Activated CD8-positive, alpha-beta memory T cell treated with anti-CD3 and anti-CD28 coated beads for 4 hours (primary cell): Measurements from ENCODE around the gene CBARP.

Source experiments
- DNase-seq, 2 donors: peaks; one replicate each; pipeline ENCODE4 v3.0.0-alpha.2; 2020; ENCODE audit warnings: low read depth in 2 of 2

The CBARP gene

DNA sequence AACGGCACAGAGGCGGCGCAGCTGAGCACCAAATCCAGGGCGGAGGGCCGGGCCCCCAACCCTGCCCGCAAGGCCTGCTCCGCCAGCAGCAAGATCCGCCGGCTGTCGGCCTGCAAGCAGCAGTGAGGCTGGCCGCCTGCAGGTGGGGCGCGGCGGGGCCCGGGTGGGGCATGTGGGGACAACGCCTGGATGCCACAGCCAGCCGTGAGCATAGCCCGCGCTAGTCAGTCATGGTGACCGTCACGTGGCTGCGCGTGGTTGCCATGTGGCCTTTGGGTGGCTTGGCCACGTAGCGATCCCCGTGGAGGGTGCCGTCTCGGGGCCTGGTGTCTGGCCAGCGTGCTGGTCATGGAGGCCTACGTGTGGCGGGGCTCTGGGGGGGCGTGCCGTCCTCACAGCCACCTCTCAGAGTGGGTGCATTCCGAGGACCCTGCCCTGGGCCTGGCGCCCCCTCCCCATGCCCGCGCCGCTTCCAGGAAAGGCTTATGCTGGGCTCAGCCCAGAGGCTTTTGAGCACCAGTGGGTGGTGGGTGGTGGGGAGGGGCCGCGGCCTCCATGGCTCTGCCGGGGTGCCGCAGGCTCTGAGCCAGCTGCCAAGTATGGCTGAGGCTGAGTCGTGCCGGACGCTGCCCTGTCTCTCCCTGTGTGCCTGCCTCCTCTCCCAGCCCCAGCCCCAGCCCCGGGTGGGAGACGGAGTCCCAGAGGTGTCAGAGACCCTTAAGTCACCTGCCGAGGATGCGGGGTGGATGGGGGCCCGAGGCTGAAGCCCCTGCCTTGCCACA lies 11.1 kb downstream of the CBARP start:
- DNase-seq = no peak

DNA sequence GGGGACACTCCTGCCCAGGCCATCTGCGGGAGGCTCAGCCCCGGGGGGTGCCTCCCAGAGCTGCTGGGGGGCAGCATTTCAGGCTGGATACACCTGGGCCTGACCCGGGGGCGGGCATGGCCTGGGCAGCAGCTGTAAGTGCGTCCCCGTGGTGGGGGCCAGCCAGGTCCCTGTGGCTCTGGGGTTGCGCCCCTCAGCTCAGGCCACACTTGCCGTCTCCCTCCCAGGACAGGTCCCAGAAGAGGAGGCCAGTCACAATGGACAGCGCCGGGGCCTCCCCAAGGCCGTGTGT lies 11.6 kb downstream of the CBARP start:
- DNase-seq = no peak

DNA sequence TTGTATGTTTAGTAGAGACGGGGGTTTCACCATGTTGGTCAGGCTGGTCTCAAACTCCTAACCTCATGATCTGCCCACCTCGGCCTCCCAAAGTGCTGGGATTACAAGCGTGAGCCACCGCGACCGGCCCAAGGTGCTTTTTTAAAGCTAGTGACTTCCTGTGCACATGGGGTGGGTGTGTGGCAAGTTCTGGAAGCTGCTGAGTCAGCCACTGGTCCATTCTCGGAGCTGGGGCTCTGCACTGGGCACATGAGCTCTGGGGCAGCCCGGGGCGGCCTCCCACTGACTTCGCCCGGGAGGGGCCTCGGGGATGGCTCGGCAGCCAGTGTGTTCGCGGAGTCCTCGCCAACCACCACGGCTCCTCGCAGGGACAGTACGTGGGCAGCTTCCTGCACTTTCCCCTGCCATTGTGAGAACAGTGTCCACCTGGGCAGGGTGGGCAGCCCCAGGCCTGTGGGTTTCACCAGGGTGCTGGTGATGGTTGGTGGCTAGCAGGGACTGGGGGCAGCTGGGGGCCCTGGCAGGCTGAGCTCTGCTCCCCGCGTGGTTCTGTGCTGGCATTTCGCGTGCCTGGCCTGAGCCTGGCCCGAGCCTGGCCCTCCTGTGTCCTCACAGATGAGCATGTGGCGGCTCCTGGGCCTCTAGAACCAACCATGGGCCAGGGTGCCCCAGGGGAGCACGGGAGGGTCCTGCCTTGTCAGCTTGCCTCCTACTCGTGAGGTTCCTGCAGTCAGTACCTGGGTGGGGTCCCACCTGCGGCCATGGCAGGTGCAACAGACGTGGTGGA lies 12.2 kb downstream of the CBARP start:
- DNase-seq = no peak

DNA sequence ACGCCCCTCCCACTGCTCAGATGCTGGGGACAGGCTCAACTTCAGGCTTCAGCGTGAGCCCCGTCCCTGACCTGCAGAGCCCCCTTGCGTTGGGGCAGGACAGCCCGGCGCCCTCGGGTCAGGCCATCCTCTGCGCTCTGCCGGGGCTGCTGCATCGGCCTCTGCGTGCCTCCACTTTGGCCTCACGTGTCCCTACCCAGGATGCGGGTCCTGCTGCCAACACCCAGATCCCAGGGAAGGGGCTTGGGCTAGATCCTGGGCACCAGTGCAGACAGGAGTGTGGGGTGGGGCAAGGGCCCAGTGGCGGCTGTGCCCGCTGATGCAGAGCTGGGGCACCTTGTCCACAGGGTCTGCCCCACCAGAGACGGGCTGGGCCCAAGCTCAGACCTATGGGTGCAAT lies 13.0 kb downstream of the CBARP start:
- no peak for DNase-seq

DNA sequence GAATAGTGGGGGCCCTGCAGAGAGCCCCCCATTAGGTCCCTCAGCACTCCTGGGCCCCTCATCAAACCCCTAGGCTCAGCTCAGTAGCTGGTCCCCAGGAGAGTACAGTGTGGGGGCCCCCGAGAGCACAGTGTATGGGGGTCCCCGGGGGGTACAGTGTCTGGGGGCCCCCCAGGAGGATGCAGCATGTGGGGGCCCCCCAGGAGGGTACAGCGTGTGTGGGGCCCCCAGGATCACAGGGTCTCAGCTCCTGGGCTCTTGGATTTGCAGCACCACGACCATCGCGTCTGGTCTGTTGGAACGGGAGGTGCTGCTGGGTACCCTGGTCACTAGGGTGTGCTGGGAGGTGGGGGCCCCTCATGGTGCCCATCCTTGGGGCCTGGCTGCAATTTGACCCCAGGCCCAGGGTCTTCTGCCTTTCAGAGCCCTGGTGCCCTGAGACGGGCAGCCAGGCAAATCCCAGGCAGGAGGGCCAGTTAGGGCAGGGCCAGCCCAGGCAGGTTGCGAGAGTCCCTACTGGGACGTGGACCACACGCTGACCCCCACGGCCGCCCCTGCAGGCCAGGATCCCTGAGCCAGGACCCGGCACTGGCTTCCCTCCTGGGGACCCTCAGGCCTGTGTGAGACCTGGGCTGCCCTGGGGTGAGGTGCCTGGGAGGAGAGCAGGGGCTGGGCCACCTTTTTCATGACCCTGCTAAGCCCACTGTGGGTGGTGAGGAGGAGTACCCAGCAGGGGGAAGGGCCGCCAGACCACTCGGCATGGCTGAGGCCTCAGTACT lies 13.6 kb downstream of the CBARP start:
- no peak for DNase-seq

DNA sequence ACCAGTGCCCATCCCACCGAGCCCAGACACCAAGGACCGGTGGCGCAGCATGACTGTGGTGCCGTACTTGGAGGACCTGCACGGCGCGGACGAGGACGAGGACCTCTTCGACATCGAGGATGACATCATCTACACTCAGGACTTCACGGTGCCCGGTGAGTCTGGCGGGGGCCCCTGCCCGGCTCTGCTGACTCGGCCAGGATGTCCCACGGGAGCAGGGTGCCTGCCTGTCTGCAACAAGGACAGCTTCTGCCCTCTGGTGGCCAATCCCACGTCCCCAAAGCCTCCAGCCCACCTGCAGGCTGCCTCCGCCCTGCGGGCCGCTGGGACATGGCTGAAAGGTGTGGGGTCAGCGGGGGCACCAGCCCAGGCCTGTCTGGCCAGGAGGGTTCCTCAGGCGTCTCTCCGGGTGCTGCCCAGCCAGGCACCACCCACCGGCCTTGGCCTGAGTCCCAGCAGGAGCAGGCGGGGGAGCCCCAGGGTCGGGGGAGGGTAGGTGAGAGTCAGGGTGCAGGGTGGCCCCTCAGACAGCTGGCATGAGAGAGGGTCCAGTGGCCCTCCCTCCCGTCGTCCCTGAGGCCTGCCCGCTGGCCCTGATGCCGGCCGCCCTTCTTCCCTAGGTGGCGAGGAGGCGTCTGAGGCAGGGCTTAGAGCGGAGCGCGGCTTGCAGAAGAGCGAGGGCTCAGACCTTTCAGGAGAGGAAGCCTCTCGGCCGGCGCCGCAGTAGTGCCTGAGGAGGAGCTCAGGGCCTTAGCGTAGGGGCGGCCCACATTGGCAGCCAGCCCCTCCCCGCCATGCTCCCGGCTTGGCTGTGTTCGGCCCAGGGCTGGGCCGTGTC lies 14.6 kb downstream of the CBARP start:
- DNase-seq = no peak

DNA sequence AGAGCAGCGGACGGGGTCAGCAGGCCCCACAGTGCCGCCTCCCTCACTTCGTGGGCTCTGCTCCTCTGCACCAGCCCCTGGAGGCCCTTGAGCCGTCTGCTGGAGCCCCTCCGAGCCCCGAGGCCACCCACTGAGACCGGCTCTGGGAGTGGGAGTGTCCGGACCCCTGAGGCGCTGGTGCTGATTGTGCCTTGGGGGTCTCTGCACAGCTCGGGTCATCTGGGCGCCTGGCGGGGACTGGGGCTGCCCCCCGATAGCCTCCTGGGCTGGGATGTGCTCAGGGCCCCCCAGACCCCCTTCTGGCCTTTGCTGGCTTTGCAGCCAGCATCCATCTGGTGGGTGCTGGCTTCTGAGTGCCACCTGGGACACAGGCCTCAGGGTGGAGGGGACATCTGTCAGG lies 15.4 kb downstream of the CBARP start:
- DNase-seq = no peak

DNA sequence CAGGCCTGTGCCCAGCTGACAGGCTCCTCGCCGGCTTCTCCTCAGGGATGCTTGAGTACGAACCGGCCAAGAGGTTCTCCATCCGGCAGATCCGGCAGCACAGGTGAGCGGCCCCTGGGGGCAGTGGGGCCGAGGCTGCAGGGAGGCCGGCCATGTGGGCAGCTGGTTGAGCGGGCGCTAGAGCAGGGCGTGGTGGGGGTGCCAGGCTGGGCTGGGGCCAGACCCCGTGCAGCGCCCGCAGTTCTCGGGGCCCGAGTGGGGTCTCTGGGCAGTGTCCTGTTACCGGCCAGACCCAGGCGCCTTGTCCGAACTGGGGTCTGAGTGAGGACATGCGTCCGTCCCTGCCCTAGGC lies 15.9 kb downstream of the CBARP start:
- no peak for DNase-seq

DNA sequence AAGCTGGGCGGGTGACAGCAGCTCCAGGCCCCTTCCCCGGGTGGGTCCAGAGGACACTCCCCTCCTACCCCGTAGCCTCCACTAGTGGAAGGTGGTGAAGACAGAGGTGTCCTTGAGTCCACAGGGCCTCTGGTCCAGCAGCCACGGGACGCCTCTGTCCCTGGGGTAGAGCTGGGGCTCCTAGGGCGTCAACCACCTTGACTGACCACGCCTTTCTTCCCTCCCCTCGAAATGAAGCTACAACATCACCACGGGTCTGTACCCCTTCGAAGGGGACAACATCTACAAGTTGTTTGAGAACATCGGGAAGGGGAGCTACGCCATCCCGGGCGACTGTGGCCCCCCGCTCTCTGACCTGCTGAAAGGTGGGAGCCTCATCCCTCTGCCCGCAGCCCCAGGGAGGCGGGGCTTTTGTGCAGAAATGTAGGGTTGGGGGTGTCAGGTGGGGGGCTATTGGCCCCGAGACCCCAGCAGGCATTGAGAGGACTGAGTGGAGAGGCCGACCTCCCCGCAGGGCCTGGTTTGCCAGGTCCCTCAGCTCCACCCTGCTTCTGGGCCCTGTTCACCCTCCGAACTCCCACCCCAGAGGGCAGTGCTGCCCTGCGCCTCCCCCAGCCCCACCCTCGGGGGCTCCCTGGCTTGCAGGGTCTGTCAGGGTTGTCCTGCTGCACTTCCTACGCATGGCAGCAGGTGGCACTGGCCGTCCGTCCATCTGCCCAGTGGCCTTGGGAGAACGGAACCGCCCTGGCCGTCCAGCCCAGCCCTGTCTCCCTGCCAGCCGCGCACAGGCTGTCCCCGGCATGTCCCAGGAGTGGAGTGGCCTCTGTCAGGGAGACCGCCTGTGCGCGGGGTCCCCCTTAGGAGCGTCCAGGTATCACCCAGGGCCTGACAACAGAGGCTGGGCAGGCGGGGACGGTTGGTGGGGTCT lies 16.6 kb downstream of the CBARP start:
- DNase-seq = no peak

DNA sequence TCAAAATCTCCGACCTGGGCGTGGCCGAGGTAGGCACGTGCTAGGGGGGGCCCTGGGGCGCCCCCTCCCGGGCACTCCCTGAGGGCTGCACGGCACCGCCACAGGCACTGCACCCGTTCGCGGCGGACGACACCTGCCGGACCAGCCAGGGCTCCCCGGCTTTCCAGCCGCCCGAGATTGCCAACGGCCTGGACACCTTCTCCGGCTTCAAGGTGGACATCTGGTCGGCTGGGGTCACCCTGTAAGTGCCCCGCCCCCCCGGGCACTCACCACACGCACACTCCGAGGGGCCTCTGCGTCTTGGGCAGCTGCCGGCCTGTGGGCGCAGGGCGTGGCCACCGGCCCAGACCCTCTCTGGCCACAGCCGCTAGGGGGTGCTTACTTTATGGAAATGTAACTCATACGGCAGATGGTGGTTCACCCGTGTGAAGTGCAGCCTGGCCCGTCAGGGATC lies 17.3 kb downstream of the CBARP start:
- no peak for DNase-seq

DNA sequence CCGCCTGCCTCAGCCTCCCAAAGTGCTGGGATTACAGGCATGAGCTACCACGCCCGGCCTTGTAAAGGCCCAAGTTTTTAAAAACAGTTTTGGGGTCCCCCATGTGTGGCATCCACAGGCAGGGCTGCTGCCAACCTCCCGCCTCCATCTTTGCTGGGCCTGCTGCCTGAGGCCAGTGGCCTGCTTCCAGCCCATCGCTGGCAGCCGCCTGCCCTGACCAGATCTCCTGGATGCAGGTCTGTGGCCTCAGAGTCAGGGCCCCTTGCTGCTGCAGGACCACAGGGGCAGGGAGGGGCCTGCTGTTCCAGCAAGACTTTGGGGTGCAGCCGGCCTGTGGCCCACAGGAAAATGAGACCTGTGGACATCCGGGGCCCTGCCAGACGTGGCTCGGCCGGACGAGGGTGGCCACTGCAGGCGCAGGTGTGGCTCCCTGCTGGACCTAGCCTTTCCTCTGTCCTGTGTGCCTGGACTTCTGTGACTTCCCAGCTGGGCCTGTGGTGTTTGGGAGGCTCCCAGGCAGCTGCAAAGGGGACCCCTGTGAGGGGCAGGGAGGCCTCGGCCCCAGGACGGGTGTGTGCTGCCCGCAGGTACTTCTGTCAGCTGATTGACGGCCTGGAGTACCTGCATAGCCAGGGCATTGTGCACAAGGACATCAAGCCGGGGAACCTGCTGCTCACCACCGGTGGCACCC lies 17.9 kb downstream of the CBARP start:
- no peak for DNase-seq

DNA sequence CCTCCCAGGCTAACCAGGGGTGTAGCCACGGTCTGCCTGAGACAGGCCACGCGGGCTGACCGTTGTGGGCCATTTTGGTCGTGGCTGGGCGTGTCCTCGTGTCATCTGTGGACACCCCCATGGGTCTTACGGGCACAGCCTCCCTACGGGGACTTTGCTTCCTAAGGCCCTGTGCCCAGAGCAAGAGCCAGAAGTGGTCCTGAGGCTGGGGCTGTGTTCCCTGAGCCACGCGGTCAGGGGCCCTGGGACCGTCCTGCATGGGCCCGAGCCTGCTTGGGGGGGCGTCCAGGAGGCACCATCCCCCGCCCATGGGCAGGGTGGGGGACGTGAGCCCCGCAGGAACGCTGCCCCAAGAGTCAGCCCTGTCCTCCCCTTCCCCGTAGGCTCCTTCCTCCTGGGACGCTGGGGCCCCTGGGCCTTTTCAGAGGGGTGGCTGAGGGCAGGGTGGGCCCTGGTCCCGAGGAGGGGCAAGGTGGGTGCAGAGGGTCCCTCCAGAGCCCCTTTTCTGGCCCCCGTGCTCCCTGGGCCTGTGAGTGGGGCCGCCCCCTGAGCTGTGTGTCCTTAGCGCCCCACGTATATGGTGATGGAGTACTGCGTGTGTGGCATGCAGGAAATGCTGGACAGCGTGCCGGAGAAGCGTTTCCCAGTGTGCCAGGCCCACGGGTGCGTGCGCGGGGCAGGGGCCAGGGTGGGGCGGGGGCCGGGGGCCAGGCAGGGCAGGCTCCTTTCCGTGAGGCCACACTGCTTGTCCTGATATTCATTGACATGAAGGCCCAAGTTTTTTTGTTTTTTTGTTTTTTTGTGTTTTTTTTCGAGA lies 18.8 kb downstream of the CBARP start:
- no peak for DNase-seq

DNA sequence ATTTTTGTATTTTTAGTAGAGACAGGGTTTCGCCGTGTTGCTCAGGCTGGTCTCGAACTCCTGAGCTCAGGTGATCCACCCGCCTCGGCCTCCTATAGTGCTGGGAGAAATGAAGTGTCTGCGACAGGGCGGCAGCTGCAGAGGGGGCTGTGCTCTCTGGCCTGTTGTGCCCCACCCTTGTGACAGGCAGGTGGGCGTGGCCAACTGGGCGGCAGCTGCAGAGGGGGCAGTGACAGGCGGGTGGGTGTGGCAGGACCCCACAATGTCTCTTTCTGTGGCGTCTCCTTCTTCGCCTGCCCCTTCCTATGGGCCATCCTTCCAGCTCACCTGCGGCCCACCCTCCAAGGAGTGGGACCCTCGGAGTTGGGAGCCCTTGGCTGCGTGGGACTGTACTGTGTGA lies 20.4 kb downstream of the CBARP start:
- no peak for DNase-seq

DNA sequence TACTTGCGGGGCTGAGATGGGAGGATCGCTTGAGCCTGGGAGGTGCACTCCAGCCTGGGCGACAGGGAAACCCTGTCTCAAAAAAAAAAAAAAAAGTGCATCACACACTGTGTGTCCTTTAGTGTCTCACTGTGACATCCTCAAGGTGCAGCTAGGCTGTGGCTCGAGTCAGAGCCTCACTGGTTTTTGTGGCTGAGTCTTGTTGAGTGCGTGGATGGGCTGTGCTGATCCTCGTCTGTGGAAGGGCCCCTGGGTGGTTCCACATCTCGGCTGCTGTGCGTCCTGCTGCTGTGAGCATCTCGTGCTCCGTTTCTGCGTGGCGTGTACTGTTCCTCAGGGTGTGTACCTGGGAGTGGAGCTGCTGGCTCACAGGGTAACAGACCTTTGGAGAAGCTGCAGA lies 21.0 kb downstream of the CBARP start:
- DNase-seq = no peak

DNA sequence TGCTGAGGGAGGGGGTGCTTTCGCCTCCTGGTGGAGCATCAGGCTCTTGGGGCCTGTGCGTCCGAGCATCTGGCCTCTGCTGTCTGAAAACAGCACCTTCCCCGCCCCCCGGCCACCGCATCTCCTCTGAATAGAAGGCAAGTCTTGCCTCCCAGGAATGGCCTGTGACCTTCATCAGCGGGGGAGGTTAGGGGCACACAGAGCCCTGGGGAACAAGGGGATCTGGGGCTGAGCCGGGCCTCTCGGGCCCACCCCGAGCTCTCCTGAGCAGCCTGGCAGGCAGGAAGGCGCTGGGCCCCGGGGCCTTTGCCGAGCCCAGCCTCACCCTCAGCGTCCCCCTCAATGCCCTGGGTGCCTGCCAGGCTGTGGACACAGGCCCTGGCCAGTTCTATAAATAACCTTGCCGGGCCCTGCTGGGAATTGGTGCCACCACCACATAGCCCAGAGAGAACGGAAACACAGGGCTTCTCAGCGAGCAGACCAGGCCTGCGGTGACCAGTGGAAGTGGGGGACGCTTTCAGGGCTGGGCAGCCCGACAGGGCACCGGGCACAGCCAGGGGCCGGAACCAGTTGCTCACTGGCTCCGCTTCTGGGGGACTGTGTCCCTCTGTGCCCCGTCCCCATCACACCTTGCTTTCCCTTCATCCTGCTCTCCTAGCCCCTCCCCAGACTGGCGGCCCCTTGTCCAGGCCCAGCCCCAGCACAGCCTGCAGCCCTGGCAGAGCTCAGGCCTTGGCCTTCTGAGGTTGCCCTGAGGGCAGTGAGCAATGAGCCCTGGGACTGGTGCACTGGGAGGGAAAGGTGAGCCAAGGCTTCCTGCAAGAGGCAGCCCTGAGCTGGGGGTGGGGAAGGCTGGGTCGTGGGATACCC lies 22.7 kb downstream of the CBARP start:
- no peak for DNase-seq

DNA sequence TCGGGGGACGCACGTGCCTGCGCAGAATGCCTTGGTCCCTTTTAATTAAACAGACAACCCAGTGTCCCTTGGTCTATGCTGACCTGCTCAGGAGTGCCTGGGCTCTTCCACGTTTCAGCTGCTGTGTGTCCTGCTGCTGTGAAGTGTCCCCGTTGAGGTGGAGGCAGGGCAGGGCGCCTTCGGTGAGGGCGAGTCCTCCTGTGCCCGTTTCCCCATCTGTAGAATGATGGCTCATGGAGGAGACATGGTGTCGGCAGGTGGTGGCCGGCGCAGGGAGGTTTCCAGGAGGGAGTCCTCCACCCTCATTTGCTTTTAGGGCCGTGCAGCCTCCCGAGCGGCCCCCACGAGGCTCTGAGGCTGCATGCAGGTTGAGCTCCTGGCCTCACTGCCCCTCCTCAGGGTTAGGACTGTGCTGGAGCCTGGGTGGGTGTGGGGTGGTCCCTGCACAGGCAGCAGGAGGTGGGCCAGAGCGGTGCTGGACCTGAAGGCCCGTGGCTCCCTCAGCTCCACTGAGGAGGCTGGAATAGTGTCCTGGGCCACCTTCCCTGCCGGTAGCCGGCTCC lies 23.4 kb downstream of the CBARP start:
- no peak for DNase-seq

DNA sequence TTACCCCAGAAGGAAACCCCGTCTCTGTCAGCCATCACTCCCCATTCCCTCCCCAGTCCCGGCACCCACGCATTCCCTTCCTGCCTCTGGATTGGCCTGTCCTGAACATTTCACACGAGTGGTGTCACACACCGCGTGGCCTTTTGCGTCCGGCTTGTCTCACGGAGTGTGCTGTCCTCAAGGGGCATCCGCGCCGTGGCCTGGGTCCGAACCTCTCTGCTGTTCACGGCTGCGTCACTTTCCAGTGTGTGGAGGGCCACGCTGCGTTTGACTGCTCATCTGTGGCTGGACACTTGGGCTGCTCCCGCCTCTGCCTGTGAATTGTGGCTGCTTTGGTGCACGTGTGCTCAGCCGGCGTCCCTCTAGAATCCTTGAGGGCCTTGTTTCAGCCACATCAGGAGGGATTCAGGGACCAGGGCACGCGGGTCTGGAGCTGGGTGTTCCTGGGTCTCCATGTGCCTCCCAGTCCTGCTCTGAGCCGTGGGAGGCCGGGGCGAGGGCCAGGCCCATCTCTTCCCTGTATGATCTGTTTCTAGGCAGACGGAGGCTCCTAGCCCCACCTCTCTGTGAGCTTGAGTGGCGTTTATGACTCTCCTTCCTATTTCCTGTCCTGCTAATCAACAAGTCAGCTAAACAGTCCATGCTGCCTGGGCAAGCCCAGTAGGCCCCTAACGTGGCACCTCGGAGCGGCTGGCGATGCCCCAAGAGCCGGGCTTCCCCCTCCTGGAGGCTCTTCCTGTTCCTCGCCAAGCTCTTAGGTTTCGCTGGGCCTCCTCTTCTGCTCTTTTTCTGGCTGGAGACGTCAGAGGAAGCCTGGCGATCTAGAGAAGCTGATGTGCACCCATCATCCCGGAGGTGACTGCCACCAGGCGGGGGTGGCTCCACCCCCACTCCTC lies 24.2 kb downstream of the CBARP start:
- no peak for DNase-seq
